Measurements from ENCODE around the gene AGTRAP.

The AGTRAP gene

GRCh38 chr1:11728126-11728806 is 7.7 kb upstream of the AGTRAP start:
- Histone ChIP-seq H3K36me3 (ENCODE audit: insufficient read depth, low read length) (no peaks in the 10 kb centered on the region), H3K9ac (ENCODE audit: low read depth, low read length) (no peak overlapping the region), H3K4me3 (ENCODE audit: low read length) (no peak overlapping the region), H3K4me1 (ENCODE audit: control insufficient read depth, insufficient read depth, low read length) (peaks cover 26% of the 10 kb centered on the region), H3K27me3 (ENCODE audit: control insufficient read depth, insufficient read depth, low read length) (peaks cover 15% of the 10 kb centered on the region), H3K9me3 (replicated peaks; ENCODE audit: low read length) (no peaks in the 10 kb centered on the region), H3K4me2 (ENCODE audit: low read length) (no peak overlapping the region)

- Histone ChIP-seq H3K4me3 (ENCODE audit: low read length) (no peak overlapping the region), H3K4me1 (ENCODE audit: control insufficient read depth, insufficient read depth, low read length) (peaks cover 26% of the 10 kb centered on the region)
Measured at GRCh38 chr1:11729155-11729497, 6.8 kb upstream of the AGTRAP start.

GRCh38 chr1:11729498-11730428 is 6.2 kb upstream of the AGTRAP start:
- peaks cover 2% of the 10 kb centered on the region for H3K27me3 ChIP-seq (ENCODE audit: control insufficient read depth, insufficient read depth, low read length)
- H3K9me3 ChIP-seq (replicated peaks; ENCODE audit: low read length) = no peaks in the 10 kb centered on the region
- no peak overlapping the region for H3K9ac ChIP-seq (ENCODE audit: low read depth, low read length)
- no peak overlapping the region for H3K4me3 ChIP-seq (ENCODE audit: low read length)
- H3K4me2 ChIP-seq (ENCODE audit: low read length) = no peak overlapping the region
- peaks cover 26% of the 10 kb centered on the region for H3K4me1 ChIP-seq (ENCODE audit: control insufficient read depth, insufficient read depth, low read length)
- no peaks in the 10 kb centered on the region for H3K36me3 ChIP-seq (ENCODE audit: insufficient read depth, low read length)

More at GRCh38 chr1:11729155-11729497, 6.8 kb upstream of the AGTRAP start:
- no peaks in the 10 kb centered on the region for H3K9me3 ChIP-seq (replicated peaks; ENCODE audit: low read length)
- no peaks in the 10 kb centered on the region for H3K36me3 ChIP-seq (ENCODE audit: insufficient read depth, low read length)
- no peak overlapping the region for H3K4me2 ChIP-seq (ENCODE audit: low read length)
- no peak overlapping the region for H3K9ac ChIP-seq (ENCODE audit: low read depth, low read length)
- peaks cover 8% of the 10 kb centered on the region for H3K27me3 ChIP-seq (ENCODE audit: control insufficient read depth, insufficient read depth, low read length)

GRCh38 chr1:11730429-11730891 is 5.5 kb upstream of the AGTRAP start:
- Histone ChIP-seq H3K9ac (ENCODE audit: low read depth, low read length) (no peak overlapping the region), H3K4me1 (ENCODE audit: control insufficient read depth, insufficient read depth, low read length) (peaks cover 26% of the 10 kb centered on the region), H3K27me3 (ENCODE audit: control insufficient read depth, insufficient read depth, low read length) (no peaks in the 10 kb centered on the region)

GRCh38 chr1:11731691-11732283 is 4.1 kb upstream of the AGTRAP start:
- Histone ChIP-seq H3K4me3 (ENCODE audit: low read length) (peak overlapping the region; percentile 26), H3K9me3 (replicated peaks; ENCODE audit: low read length) (no peaks in the 10 kb centered on the region), H3K4me1 (ENCODE audit: control insufficient read depth, insufficient read depth, low read length) (peaks cover 29% of the 10 kb centered on the region), H3K27me3 (ENCODE audit: control insufficient read depth, insufficient read depth, low read length) (no peaks in the 10 kb centered on the region), H3K36me3 (ENCODE audit: insufficient read depth, low read length) (no peaks in the 10 kb centered on the region), H3K9ac (ENCODE audit: low read depth, low read length) (peak overlapping the region; percentile 24), H3K4me2 (ENCODE audit: low read length) (peak overlapping the region; percentile 73)

More at GRCh38 chr1:11730429-11730891, 5.5 kb upstream of the AGTRAP start:
- Histone ChIP-seq H3K4me2 (ENCODE audit: low read length) (peak overlapping the region; percentile 23), H3K36me3 (ENCODE audit: insufficient read depth, low read length) (no peaks in the 10 kb centered on the region), H3K9me3 (replicated peaks; ENCODE audit: low read length) (no peaks in the 10 kb centered on the region), H3K4me3 (ENCODE audit: low read length) (no peak overlapping the region)

GRCh38 chr1:11733306-11733705 is 2.6 kb upstream of the AGTRAP start:
- Histone ChIP-seq H3K9me3 (replicated peaks; ENCODE audit: low read length) (no peaks in the 10 kb centered on the region), H3K4me2 (ENCODE audit: low read length) (no peak overlapping the region), H3K36me3 (ENCODE audit: insufficient read depth, low read length) (no peaks in the 10 kb centered on the region), H3K9ac (ENCODE audit: low read depth, low read length) (no peak overlapping the region), H3K27me3 (ENCODE audit: control insufficient read depth, insufficient read depth, low read length) (no peaks in the 10 kb centered on the region), H3K4me1 (ENCODE audit: control insufficient read depth, insufficient read depth, low read length) (peaks cover 36% of the 10 kb centered on the region), H3K4me3 (ENCODE audit: low read length) (no peak overlapping the region)

GRCh38 chr1:11735531-11735853 is 444 bp upstream of the AGTRAP start:
- H3K27me3 ChIP-seq (ENCODE audit: control insufficient read depth, insufficient read depth, low read length) = no peaks in the 10 kb centered on the region
- H3K9ac ChIP-seq (ENCODE audit: low read depth, low read length) = peak overlapping the region; percentile 92
- peak overlapping the region; percentile 95 for H3K4me3 ChIP-seq (ENCODE audit: low read length)
- H3K36me3 ChIP-seq (ENCODE audit: insufficient read depth, low read length) = no peaks in the 10 kb centered on the region
- peaks cover 27% of the 10 kb centered on the region for H3K4me1 ChIP-seq (ENCODE audit: control insufficient read depth, insufficient read depth, low read length)
- H3K9me3 ChIP-seq (replicated peaks; ENCODE audit: low read length) = no peaks in the 10 kb centered on the region
- H3K4me2 ChIP-seq (ENCODE audit: low read length) = peak overlapping the region; percentile 96

- Histone ChIP-seq H3K27me3 (ENCODE audit: control insufficient read depth, insufficient read depth, low read length) (no peaks in the 10 kb centered on the region), H3K4me3 (ENCODE audit: low read length) (peak overlapping the region; percentile 95)
Measured at GRCh38 chr1:11736746-11737639, 1.1 kb downstream of the AGTRAP start.

GRCh38 chr1:11738096-11738495 is 2.2 kb downstream of the AGTRAP start:
- H3K4me3 ChIP-seq (ENCODE audit: low read length) = no peak overlapping the region
- no peaks in the 10 kb centered on the region for H3K36me3 ChIP-seq (ENCODE audit: insufficient read depth, low read length)
- H3K9ac ChIP-seq (ENCODE audit: low read depth, low read length) = no peak overlapping the region
- H3K27me3 ChIP-seq (ENCODE audit: control insufficient read depth, insufficient read depth, low read length) = no peaks in the 10 kb centered on the region
- no peak overlapping the region for H3K4me2 ChIP-seq (ENCODE audit: low read length)
- no peaks in the 10 kb centered on the region for H3K9me3 ChIP-seq (replicated peaks; ENCODE audit: low read length)
- peaks cover 10% of the 10 kb centered on the region for H3K4me1 ChIP-seq (ENCODE audit: control insufficient read depth, insufficient read depth, low read length)

More at GRCh38 chr1:11736746-11737639, 1.1 kb downstream of the AGTRAP start:
- Histone ChIP-seq H3K9ac (ENCODE audit: low read depth, low read length) (peak overlapping the region; percentile 92), H3K36me3 (ENCODE audit: insufficient read depth, low read length) (no peaks in the 10 kb centered on the region), H3K4me1 (ENCODE audit: control insufficient read depth, insufficient read depth, low read length) (peaks cover 16% of the 10 kb centered on the region), H3K9me3 (replicated peaks; ENCODE audit: low read length) (no peaks in the 10 kb centered on the region), H3K4me2 (ENCODE audit: low read length) (peak overlapping the region; percentile 96)

GRCh38 chr1:11738783-11739182 is 2.8 kb downstream of the AGTRAP start:
- peaks cover 10% of the 10 kb centered on the region for H3K4me1 ChIP-seq (ENCODE audit: control insufficient read depth, insufficient read depth, low read length)
- H3K9me3 ChIP-seq (replicated peaks; ENCODE audit: low read length) = no peaks in the 10 kb centered on the region
- no peak overlapping the region for H3K9ac ChIP-seq (ENCODE audit: low read depth, low read length)
- no peaks in the 10 kb centered on the region for H3K36me3 ChIP-seq (ENCODE audit: insufficient read depth, low read length)
- H3K4me3 ChIP-seq (ENCODE audit: low read length) = no peak overlapping the region
- H3K4me2 ChIP-seq (ENCODE audit: low read length) = no peak overlapping the region
- no peaks in the 10 kb centered on the region for H3K27me3 ChIP-seq (ENCODE audit: control insufficient read depth, insufficient read depth, low read length)

Measured in skeletal muscle satellite cell (primary cell).